OCI-LY7 (cell line): ENCODE results near the gene PALS1. TPM values are rescaled to one million over a fixed set of nuclear protein-coding genes. Genes with fewer than 3 reads are reported as not detected.

ENCODE experiments used
- BruUV-seq: library from RNA; stranded (reverse); fragments of 400-500 nt; replicated peaks from 2 replicates; lab custom pipeline; 2021; lab: Mats Ljungman, UMichigan
- CTCF ChIA-PET: fragments of 300-600 bp; sonication (Branson Sonifier 250); formaldehyde crosslinking; loops from one replicate; lab custom pipeline; 2022; ENCODE audit warnings: antibody characterized with exemption; ENCODE audit not compliant: unreplicated experiment; lab: Charles Lee
- POLR2A ChIA-PET: fragments of 300-600 bp; sonication (Branson Sonifier 250); formaldehyde crosslinking; loops from one replicate; lab custom pipeline; 2022; ENCODE audit warnings: antibody characterized with exemption; lab: Charles Lee
- DNase-seq: peaks from one replicate; pipeline ENCODE4 v3.0.0-alpha.2; 2015; ENCODE audit warnings: low spot score
- H2AFZ ChIP-seq: fragments of 200-600 bp; sonication (generic), shearing (Covaris generic); 2 replicates; pipeline ENCODE4 v1.6.1; 2014; ENCODE audit warnings: mild to moderate bottlenecking, antibody characterized with exemption, low read length, moderate library complexity
- H3K27ac ChIP-seq: fragments of 200-600 bp; sonication (generic); 2 replicates; pipeline ENCODE4 v1.5.1; 2014; ENCODE audit warnings: mixed run types, low read depth, mild to moderate bottlenecking, moderate library complexity, low read length, inconsistent platforms; ENCODE audit not compliant: poor library complexity, severe bottlenecking
- H3K36me3 ChIP-seq: fragments of 200-600 bp; sonication (generic); 2 replicates; pipeline ENCODE4 v1.6.1; 2014; ENCODE audit warnings: mild to moderate bottlenecking, antibody characterized with exemption, low read length, moderate library complexity, mixed read lengths; ENCODE audit not compliant: insufficient read depth
- H3K4me1 ChIP-seq: fragments of 200-600 bp; sonication (generic); 2 replicates; pipeline ENCODE4 v1.5.1; 2014; ENCODE audit warnings: mild to moderate bottlenecking, low read length; ENCODE audit not compliant: insufficient read depth, poor library complexity, severe bottlenecking
- H3K4me2 ChIP-seq: fragments of 200-600 bp; sonication (generic); 2 replicates; pipeline ENCODE4 v1.6.1; 2014; ENCODE audit warnings: mild to moderate bottlenecking, low read length
- H3K4me3 ChIP-seq: fragments of 200-600 bp; sonication (generic); 2 replicates; pipeline ENCODE4 v1.5.1; 2014; ENCODE audit warnings: mild to moderate bottlenecking, low read depth, low read length; ENCODE audit not compliant: poor library complexity, severe bottlenecking
- H3K79me2 ChIP-seq: fragments of 200-600 bp; sonication (generic); 2 replicates; pipeline ENCODE4 v1.6.1; 2016; ENCODE audit warnings: low read depth, mild to moderate bottlenecking, low read length, moderate library complexity, mixed read lengths; ENCODE audit not compliant: insufficient read depth
- H3K9me2 ChIP-seq: fragments of 200-600 bp; sonication (generic); 2 replicates; pipeline ENCODE4 v1.6.1; 2016; ENCODE audit warnings: mild to moderate bottlenecking, low read length, mixed read lengths; ENCODE audit not compliant: insufficient read depth
- H3K9me3 ChIP-seq: fragments of 200-600 bp; sonication (generic); 2 replicates; pipeline ENCODE4 v1.6.1; 2014; ENCODE audit warnings: mild to moderate bottlenecking, mixed run types, low read length, mixed read lengths
- H4K20me1 ChIP-seq: fragments of 200-600 bp; sonication (generic); 2 replicates; pipeline ENCODE4 v1.6.1; 2014; ENCODE audit warnings: mild to moderate bottlenecking, antibody characterized with exemption, low read length, moderate library complexity, mixed read lengths; ENCODE audit not compliant: insufficient read depth
- CTCF ChIP-seq: fragments of 200-600 bp; sonication (generic); conservative IDR thresholded peaks from 2 replicates; pipeline ENCODE4 v1.5.1; 2014; ENCODE audit warnings: mild to moderate bottlenecking, antibody characterized with exemption, low read length, moderate library complexity, mixed read lengths
- EZH2phosphoT487 ChIP-seq: fragments of 200-600 bp; sonication (generic); IDR thresholded peaks from 2 replicates; pipeline ENCODE4 v1.6.1; 2018; ENCODE audit warnings: low read depth, borderline replicate concordance, mild to moderate bottlenecking, mixed run types, antibody characterized with exemption, low read length, moderate library complexity, mixed read lengths
- intact Hi-C: fragments of 100-400 bp; cut with micrococcal nuclease; formaldehyde crosslinking; loops from one replicate; pipeline ENCODE4 v1.10.0; 2022; ENCODE audit not compliant: unreplicated experiment
- total RNA-seq, 2 experiments: library from RNA; depleted of rRNA in 1 of 2; stranded (reverse); fragments of >200 nt in 1 of 2; shearing (Covaris generic) in 1 of 2; gene quantifications; 2 replicates each; pipeline ENCODE4 v1.2.3, GENCODE V29; 2014 to 2022

Gene PALS1
- total RNA-seq, 2 experiments from 2014 or later = 14.1 to 19.6 TPM

GRCh38 chr14:67232066-67232465 lies 9.2 kb upstream of the PALS1 start:
- Histone ChIP-seq H3K4me2 (no peak overlapping the region), H3K4me1 (no peaks in the 10 kb centered on the region), H2AFZ (no peak overlapping the region), H3K27ac (no peak overlapping the region), H4K20me1 (no peaks in the 10 kb centered on the region), H3K9me3 (no peaks in the 10 kb centered on the region), H3K9me2 (no peaks in the 10 kb centered on the region), H3K36me3 (no peaks in the 10 kb centered on the region), H3K4me3 (no peak overlapping the region), H3K79me2 (no peaks in the 10 kb centered on the region)
- POLR2A ChIA-PET = interaction anchor here (1.2 to 1.7 kb wide), 2 partner anchors 9 to 14 kb away, joined by 3 to 5 read pairs; partner anchors contain the start of gene PALS1
- intact Hi-C loops = no loop called here
- TF ChIP-seq EZH2phosphoT487 = no peak
- no peak for TF ChIP-seq CTCF
- no TSS peak for BruUV-seq
- CTCF ChIA-PET = no interaction called here
- no peak for DNase-seq

- no peaks in the 10 kb centered on the region for H3K9me3 ChIP-seq
- no peaks in the 10 kb centered on the region for H3K36me3 ChIP-seq
- H3K27ac ChIP-seq = no peak overlapping the region
- BruUV-seq = no TSS peak
- TF ChIP-seq CTCF (no peak), EZH2phosphoT487 (no peak)
- H3K4me2 ChIP-seq = no peak overlapping the region
- no peak overlapping the region for H3K4me3 ChIP-seq
- H2AFZ ChIP-seq = no peak overlapping the region
- CTCF ChIA-PET = no interaction called here
- H3K9me2 ChIP-seq = no peaks in the 10 kb centered on the region
- POLR2A ChIA-PET = interaction anchor here (1.2 to 1.7 kb wide), 2 partner anchors 9 to 14 kb away, joined by 3 to 5 read pairs; partner anchors contain the start of gene PALS1
- H3K4me1 ChIP-seq = no peaks in the 10 kb centered on the region
- H3K79me2 ChIP-seq = no peaks in the 10 kb centered on the region
- no peaks in the 10 kb centered on the region for H4K20me1 ChIP-seq
- DNase-seq = no peak
- intact Hi-C loops = no loop called here
Measured at GRCh38 chr14:67232621-67233020, 8.6 kb upstream of the PALS1 start.

- intact Hi-C loops = no loop called here
- no peaks in the 10 kb centered on the region for H3K9me3 ChIP-seq
- TF ChIP-seq EZH2phosphoT487 = no peak
- TF ChIP-seq CTCF = no peak
- H3K9me2 ChIP-seq = no peaks in the 10 kb centered on the region
- no peak overlapping the region for H3K4me2 ChIP-seq
- peaks cover 11% of the 10 kb centered on the region for H3K4me1 ChIP-seq
- H3K36me3 ChIP-seq = no peaks in the 10 kb centered on the region
- no TSS peak for BruUV-seq
- no peak for DNase-seq
- peaks cover 6% of the 10 kb centered on the region; the same call in 1 of the 2 replicates for H4K20me1 ChIP-seq
- no peak overlapping the region for H3K4me3 ChIP-seq
- POLR2A ChIA-PET = interaction anchor here (0.5 to 0.9 kb wide), 6 partner anchors 10 to 360 kb away, joined by 3 to 4 read pairs (median 3); no protein-coding TSS in a partner anchor
- no peak overlapping the region for H3K27ac ChIP-seq
- H2AFZ ChIP-seq = no peak overlapping the region
- CTCF ChIA-PET = no interaction called here
- peaks cover 7% of the 10 kb centered on the region for H3K79me2 ChIP-seq
Measured at GRCh38 chr14:67237591-67237990, 3.6 kb upstream of the PALS1 start.
